Gastrocnemius medialis (tissue), 4 donors: ENCODE data around the gene CHST3. TPM values are rescaled to one million over a fixed set of nuclear protein-coding genes. Genes with fewer than 3 reads are reported as not detected.
"Not testable (repeated sequence)": the region's sequence is repeated elsewhere in the genome, so short reads cannot be mapped to it uniquely, and the experiment has no call there.

ENCODE experiments used
- ATAC-seq, 2 donors: fragments of 150-250 bp; one replicate each; pipeline ENCODE4 v1.9.1; 2016
- DNase-seq, 2 donors: peaks; one replicate each; pipeline ENCODE4 v3.0.0-alpha.2; 2019
- H3K27ac ChIP-seq, 4 donors: fragments of 200-600 bp; sonication (generic); 1 replicate in 1 of 4; 2 replicates in 3 of 4; pipeline ENCODE4 v1.5.1; 2016 to 2018; ENCODE audit warnings: mild to moderate bottlenecking in 2 of 4, moderate library complexity in 1 of 4
- H3K27me3 ChIP-seq, 3 donors: fragments of 200-600 bp; sonication (generic) in 2 of 3; 1 replicate in 1 of 3; 2 replicates in 2 of 3; pipeline versions ENCODE4 v1.5.1 to v1.6.0; 2016 to 2019; ENCODE audit warnings: mild to moderate bottlenecking in 1 of 3, moderate library complexity in 1 of 3
- H3K36me3 ChIP-seq, 2 donors: fragments of 200-600 bp; sonication (generic) in 1 of 2; one replicate each; pipeline ENCODE4 v1.5.1; 2017 to 2018
- H3K4me1 ChIP-seq, 2 donors: fragments of 200-600 bp; sonication (generic) in 1 of 2; one replicate each; pipeline ENCODE4 v1.5.1; 2016 to 2017; ENCODE audit warnings: mild to moderate bottlenecking in 2 of 2
- H3K4me3 ChIP-seq, 4 donors: fragments of 200-600 bp; sonication (generic) in 3 of 4; 1 replicate in 1 of 4; 2 replicates in 3 of 4; pipeline ENCODE4 v1.5.1; 2016 to 2019; ENCODE audit warnings: mild to moderate bottlenecking in 2 of 4
- H3K9me3 ChIP-seq, 3 donors: fragments of 200-600 bp; sonication (generic) in 2 of 3; 1 replicate in 1 of 3; 2 replicates in 2 of 3; pipeline ENCODE4 v1.5.1; 2016 to 2019
- POLR2A ChIP-seq, 2 donors: fragments of 450-650 bp; IDR thresholded peaks; one replicate each; pipeline ENCODE4 v1.6.1; 2017; ENCODE audit warnings: antibody characterized with exemption in 2 of 2, mild to moderate bottlenecking in 2 of 2, moderate library complexity in 2 of 2
- in situ Hi-C, 4 donors: fragments of 200-750 bp; cut with MboI; loops; one replicate each; pipeline versions ENCODE4 v1.15.0 to v1.8.0; 2017; ENCODE audit warnings: low sequenced_read_pairs in 4 of 4
- intact Hi-C: fragments of 100-400 bp; cut with DNase I; formaldehyde crosslinking; loops from one replicate; pipeline ENCODE4 v1.15.1; 2023; ENCODE audit warnings: low total_unique reads
- total RNA-seq, 4 donors: library from RNA; depleted of rRNA; stranded (reverse); fragments of >200 nt; gene quantifications; one replicate each; pipeline versions ENCODE4 v1.1.0 to v1.2.3, GENCODE V29; 2016
- TF ChIP-seq, protein P1 (sequence below), 5 experiments: fragments of 450-650 bp in 3 of 5; fragments of 200-600 bp in 2 of 5; sonication (generic) in 2 of 5; IDR thresholded peaks in 4 of 5; conservative IDR thresholded peaks in 1 of 5; 1 replicate in 4 of 5; 2 replicates in 1 of 5; pipeline ENCODE4 v1.5.1; 2016 to 2019; ENCODE audit warnings: antibody characterized with exemption in 5 of 5, mild to moderate bottlenecking in 3 of 5, moderate library complexity in 3 of 5

CHST3 gene
- total RNA-seq, 4 donors from 2014 or later, result 11.5 to 31.6 (median 16.3) TPM

DNA sequence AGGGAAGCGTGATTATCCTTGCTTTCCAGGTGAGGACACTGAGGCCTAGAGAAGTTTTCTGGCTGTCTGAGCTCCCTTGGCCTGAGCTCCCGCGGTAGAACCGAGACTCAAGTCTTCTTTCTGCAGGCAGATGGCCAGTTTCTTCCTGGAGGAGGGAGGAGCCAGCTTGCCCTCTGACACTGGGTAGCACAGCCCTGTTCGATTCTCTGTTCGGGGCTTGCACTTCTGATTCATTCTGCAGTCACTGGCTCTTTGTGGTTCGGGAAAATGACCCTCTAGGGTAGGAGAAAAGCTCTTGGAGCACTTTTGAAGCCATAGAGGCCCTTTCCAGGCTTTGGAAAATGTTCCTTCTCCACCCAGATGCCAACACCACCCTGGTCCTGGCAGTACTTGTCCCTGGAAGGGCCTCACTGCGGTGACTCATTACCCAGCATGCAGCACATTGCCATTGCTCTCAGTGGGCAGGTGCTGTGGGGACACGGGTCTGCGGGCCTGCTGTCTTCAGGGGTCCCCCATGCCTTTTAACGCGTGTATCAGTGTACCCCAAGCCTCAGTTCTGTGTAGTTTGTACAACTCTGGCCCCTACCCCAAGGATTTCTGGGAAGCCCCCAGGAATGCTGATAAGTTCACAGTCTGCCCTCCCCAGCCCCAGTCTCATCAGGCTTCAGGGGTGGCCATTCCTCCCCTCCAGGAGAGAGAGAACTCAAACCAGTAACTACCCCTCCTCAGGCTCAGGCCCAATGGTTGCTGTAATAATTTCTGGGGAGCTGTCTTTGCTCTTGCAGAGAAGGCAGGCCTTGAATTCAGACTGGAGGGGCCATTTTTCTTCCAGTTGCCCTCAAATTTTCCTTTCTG is 11.9 kb downstream of the CHST3 start:
- no peaks in the 10 kb centered on the region for H3K36me3 ChIP-seq
- DNase-seq (peak; percentile 79 to 88), ATAC-seq (peak; percentile 82 to 84)
- no peaks in the 10 kb centered on the region for H3K27me3 ChIP-seq
- H3K4me1 ChIP-seq, result peaks cover 96 to 100% of the 10 kb centered on the region in 2 donors
- peak overlapping the region; percentile 91 to 97 (median 92) for H3K27ac ChIP-seq
- no peaks in the 10 kb centered on the region for H3K9me3 ChIP-seq
- intact Hi-C loops (loop anchor here (1.0 to 2.0 kb wide), 3 partner anchors 12 to 55 kb away; partner anchors contain the start of gene CHST3), in situ Hi-C loops (no loop called here)
- peak overlapping the region in 1 of 4 donors; percentile 14 for H3K4me3 ChIP-seq
- TF ChIP-seq, protein P1, sequence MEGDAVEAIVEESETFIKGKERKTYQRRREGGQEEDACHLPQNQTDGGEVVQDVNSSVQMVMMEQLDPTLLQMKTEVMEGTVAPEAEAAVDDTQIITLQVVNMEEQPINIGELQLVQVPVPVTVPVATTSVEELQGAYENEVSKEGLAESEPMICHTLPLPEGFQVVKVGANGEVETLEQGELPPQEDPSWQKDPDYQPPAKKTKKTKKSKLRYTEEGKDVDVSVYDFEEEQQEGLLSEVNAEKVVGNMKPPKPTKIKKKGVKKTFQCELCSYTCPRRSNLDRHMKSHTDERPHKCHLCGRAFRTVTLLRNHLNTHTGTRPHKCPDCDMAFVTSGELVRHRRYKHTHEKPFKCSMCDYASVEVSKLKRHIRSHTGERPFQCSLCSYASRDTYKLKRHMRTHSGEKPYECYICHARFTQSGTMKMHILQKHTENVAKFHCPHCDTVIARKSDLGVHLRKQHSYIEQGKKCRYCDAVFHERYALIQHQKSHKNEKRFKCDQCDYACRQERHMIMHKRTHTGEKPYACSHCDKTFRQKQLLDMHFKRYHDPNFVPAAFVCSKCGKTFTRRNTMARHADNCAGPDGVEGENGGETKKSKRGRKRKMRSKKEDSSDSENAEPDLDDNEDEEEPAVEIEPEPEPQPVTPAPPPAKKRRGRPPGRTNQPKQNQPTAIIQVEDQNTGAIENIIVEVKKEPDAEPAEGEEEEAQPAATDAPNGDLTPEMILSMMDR (IDR thresholded peaks at IDR 0.05 in 4 of 5, conservative IDR thresholded peaks at IDR 0.05 in 1 of 5), result no peak
- TF ChIP-seq POLR2A (IDR thresholded peaks at IDR 0.05), result no peak

DNA sequence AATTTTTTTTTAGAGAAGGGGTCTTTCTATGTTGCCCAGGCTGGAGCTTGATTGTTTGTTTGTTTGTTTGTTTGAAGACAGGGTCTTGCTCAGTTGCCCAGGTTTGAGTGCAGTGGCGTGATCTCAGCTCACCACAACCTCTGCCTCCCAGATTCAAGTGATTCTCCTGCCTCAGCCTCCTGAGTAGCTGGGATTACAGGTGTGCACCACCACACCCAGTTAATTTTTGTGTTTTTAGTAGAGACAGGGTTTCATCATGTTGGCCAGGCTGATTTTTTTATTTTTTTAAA is 13.4 kb downstream of the CHST3 start:
- H3K36me3 ChIP-seq, H3K27me3 ChIP-seq, H3K4me3 ChIP-seq, ATAC-seq, in situ Hi-C loops, H3K9me3 ChIP-seq, intact Hi-C loops, DNase-seq: not testable (repeated sequence)
- Histone ChIP-seq H3K4me1 (peaks cover 96 to 100% of the 10 kb centered on the region in 2 donors), H3K27ac (peak overlapping the region; percentile 91 to 97 (median 92))

DNA sequence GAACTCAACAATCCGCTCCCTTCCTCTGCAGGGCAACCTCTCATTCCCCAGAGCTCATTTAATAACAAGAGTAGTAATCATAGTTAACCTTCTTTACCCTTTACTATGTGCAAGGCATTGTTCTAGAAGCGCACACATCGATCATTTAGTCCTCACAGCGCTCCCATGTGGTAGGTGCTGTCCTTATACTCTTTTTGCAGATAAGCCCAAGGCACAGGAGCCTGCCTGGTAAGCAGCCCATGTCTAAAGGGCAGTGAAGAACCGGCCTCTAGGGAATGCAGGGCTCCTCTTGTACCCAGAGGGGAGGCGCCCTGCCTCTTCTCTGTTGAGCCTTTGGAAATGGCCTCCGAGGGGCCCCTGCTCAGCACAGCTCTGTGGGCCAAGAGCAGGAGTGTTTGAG is 14.3 kb downstream of the CHST3 start:
- H3K27ac ChIP-seq, result peak overlapping the region in 3 of 4 donors; percentile 11 to 91 (median 30)
- H3K4me3 ChIP-seq, result no peak overlapping the region
- DNase-seq (no peak), ATAC-seq (no peak)
- TF ChIP-seq, protein P1 (IDR thresholded peaks at IDR 0.05 in 4 of 5, conservative IDR thresholded peaks at IDR 0.05 in 1 of 5), result no peak
- TF ChIP-seq POLR2A (IDR thresholded peaks at IDR 0.05), result no peak
- intact Hi-C loops, result no loop called here
- in situ Hi-C loops, result no loop called here
- no peaks in the 10 kb centered on the region for H3K9me3 ChIP-seq
- H3K27me3 ChIP-seq, result no peaks in the 10 kb centered on the region
- H3K4me1 ChIP-seq, result peaks cover 90 to 100% of the 10 kb centered on the region in 2 donors
- no peaks in the 10 kb centered on the region for H3K36me3 ChIP-seq

DNA sequence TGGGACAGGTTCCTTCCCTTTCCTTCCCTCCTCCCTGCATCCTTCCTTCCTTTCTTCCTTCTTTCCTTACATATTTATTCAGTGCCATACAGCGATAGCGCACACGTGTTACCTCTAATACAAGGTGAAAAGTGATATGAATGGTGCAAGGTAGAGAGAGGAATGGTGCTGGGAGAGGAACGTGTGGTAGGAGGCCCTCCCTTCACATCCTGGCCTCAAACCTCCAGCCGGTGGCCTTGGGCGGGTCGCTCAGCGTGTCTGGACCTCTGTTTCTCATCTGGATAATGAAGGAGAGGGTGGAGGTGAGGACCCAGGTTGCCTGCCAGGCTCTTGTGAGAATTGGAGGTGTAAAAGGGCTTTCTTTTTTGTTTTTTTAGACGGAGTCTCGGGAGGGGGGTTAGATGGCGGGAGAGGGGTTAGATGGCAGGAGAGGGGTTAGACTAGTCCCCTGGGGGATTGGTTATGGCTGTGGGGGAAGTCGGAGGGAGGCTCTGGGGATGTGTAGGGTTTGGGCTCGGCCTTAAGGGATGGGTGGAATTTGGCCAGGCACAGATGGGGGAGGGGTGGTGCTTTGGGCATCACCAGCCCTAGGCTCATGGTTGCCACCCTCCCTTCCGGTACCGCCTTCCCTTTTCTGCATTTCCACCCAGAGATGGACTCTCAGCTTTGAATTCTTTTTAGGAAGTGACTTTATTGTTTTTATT is 14.9 kb downstream of the CHST3 start:
- no peaks in the 10 kb centered on the region for H3K9me3 ChIP-seq
- H3K36me3 ChIP-seq, result no peaks in the 10 kb centered on the region
- no peak for TF ChIP-seq POLR2A (IDR thresholded peaks at IDR 0.05)
- TF ChIP-seq, protein P1 (IDR thresholded peaks at IDR 0.05 in 4 of 5, conservative IDR thresholded peaks at IDR 0.05 in 1 of 5), result no peak
- H3K4me3 ChIP-seq, result no peak overlapping the region
- H3K27ac ChIP-seq, result peak overlapping the region in 2 of 4 donors; percentile 11 to 30
- DNase-seq (no peak), ATAC-seq (no peak)
- H3K27me3 ChIP-seq, result no peaks in the 10 kb centered on the region
- H3K4me1 ChIP-seq, result peaks cover 88 to 100% of the 10 kb centered on the region in 2 donors
- in situ Hi-C loops (no loop called here), intact Hi-C loops (no loop called here)

DNA sequence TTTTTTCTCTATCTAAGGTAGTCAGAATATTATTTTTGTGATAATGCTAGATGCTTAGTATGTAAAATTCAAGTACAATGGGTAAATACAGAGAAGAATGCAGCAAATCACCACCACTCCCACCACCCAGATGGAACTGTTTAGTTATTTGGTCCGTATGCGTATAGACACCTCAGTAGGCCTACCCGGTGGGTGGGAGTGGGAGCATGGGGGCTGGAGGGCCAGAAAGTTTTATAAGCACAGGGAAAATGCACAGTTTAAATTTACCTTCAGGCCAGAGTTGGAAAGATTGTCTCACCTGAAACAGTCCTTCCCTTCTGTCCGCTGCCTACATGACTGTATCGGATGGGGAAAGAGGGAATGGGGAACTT is 15.5 kb downstream of the CHST3 start:
- no peak for DNase-seq
- Histone ChIP-seq H3K4me1 (peaks cover 88 to 100% of the 10 kb centered on the region in 2 donors), H3K4me3 (no peak overlapping the region), H3K36me3 (no peaks in the 10 kb centered on the region), H3K27ac (peak overlapping the region in 1 of 4 donors; percentile 26), H3K27me3 (no peaks in the 10 kb centered on the region), H3K9me3 (no peaks in the 10 kb centered on the region)
- intact Hi-C loops (no loop called here), in situ Hi-C loops (no loop called here)
- ATAC-seq, result no peak
- no peak for TF ChIP-seq POLR2A (IDR thresholded peaks at IDR 0.05)
- TF ChIP-seq, protein P1 (IDR thresholded peaks at IDR 0.05 in 4 of 5, conservative IDR thresholded peaks at IDR 0.05 in 1 of 5), result no peak
